ENCODE results near the gene DIP2B.

Gene DIP2B

GRCh38 chr12:50720085-50720484 lies 215.3 kb downstream of the DIP2B start:
- H3K27me3 ChIP-seq = no peaks in the 10 kb centered on the region
- H3K4me1 ChIP-seq = peaks cover 0 to 5% (median 2%) of the 10 kb centered on the region in 4 donors
- intact Hi-C loops (cut with DNase I; ENCODE audit: low total_unique reads) = no loop called here
- peaks cover 39 to 90% (median 54%) of the 10 kb centered on the region in 3 donors for H3K36me3 ChIP-seq
- no peak overlapping the region for H3K27ac ChIP-seq
- H3K9me3 ChIP-seq = no peaks in the 10 kb centered on the region
- H3K4me3 ChIP-seq = no peak overlapping the region
- TF ChIP-seq CTCF (IDR thresholded peaks at IDR 0.05) = no peak
- DNase-seq = no peak

- Histone ChIP-seq H3K27me3 (no peaks in the 10 kb centered on the region), H3K36me3 (peaks cover 39 to 90% (median 54%) of the 10 kb centered on the region in 3 donors), H3K4me3 (no peak overlapping the region), H3K4me1 (peaks cover 0 to 9% (median 4%) of the 10 kb centered on the region in 4 donors), H3K9me3 (no peaks in the 10 kb centered on the region), H3K27ac (no peak overlapping the region)
- DNase-seq = no peak
- TF ChIP-seq CTCF (IDR thresholded peaks at IDR 0.05) = no peak
- intact Hi-C loops (cut with DNase I; ENCODE audit: low total_unique reads) = no loop called here
Observed at GRCh38 chr12:50720501-50720900, 215.7 kb downstream of the DIP2B start.

GRCh38 chr12:50723865-50724264 lies 219.1 kb downstream of the DIP2B start:
- intact Hi-C loops (cut with DNase I; ENCODE audit: low total_unique reads) = no loop called here
- peaks cover 49 to 88% (median 59%) of the 10 kb centered on the region in 3 donors for H3K36me3 ChIP-seq
- H3K4me3 ChIP-seq = no peak overlapping the region
- no peaks in the 10 kb centered on the region for H3K27me3 ChIP-seq
- no peak overlapping the region for H3K27ac ChIP-seq
- TF ChIP-seq CTCF (IDR thresholded peaks at IDR 0.05) = no peak
- H3K4me1 ChIP-seq = peaks cover 0 to 15% (median 4%) of the 10 kb centered on the region in 4 donors
- H3K9me3 ChIP-seq = no peaks in the 10 kb centered on the region
- DNase-seq = no peak

- H3K36me3 ChIP-seq = peaks cover 52 to 95% (median 66%) of the 10 kb centered on the region in 3 donors
Observed at GRCh38 chr12:50725011-50725942, 220.5 kb downstream of the DIP2B start.

GRCh38 chr12:50727466-50727865 lies 222.7 kb downstream of the DIP2B start:
- no peaks in the 10 kb centered on the region for H3K9me3 ChIP-seq
- no peak overlapping the region for H3K4me3 ChIP-seq
- peaks cover 53 to 96% (median 74%) of the 10 kb centered on the region in 3 donors for H3K36me3 ChIP-seq
- peaks cover 0 to 15% (median 4%) of the 10 kb centered on the region in 4 donors for H3K4me1 ChIP-seq
- TF ChIP-seq CTCF (IDR thresholded peaks at IDR 0.05) = no peak
- intact Hi-C loops (cut with DNase I; ENCODE audit: low total_unique reads) = no loop called here
- H3K27ac ChIP-seq = no peak overlapping the region
- no peaks in the 10 kb centered on the region for H3K27me3 ChIP-seq
- DNase-seq = no peak

More at GRCh38 chr12:50725011-50725942, 220.5 kb downstream of the DIP2B start:
- no peaks in the 10 kb centered on the region for H3K27me3 ChIP-seq
- DNase-seq = no peak
- intact Hi-C loops (cut with DNase I; ENCODE audit: low total_unique reads) = no loop called here
- TF ChIP-seq CTCF (IDR thresholded peaks at IDR 0.05) = no peak
- peaks cover 0 to 15% (median 4%) of the 10 kb centered on the region in 4 donors for H3K4me1 ChIP-seq
- no peaks in the 10 kb centered on the region for H3K9me3 ChIP-seq
- H3K4me3 ChIP-seq = no peak overlapping the region
- no peak overlapping the region for H3K27ac ChIP-seq

All from tibial artery (tissue), 4 donors.